HG03060 (cell line): ENCODE measurements around the gene NF1.
"Not testable (repeated sequence)": the region's sequence is repeated elsewhere in the genome, so short reads cannot be mapped to it uniquely, and the experiment has no call there.

ENCODE experiments used
- ATAC-seq: cut with Tn5 transposase; IDR thresholded peaks from one replicate; pipeline ENCODE4 v1.9.1; 2021; ENCODE audit warnings: low read depth, moderate number of reproducible peaks; ENCODE audit not compliant: unreplicated experiment

NF1 gene

GRCh38 chr17:31320241-31320640 lies 225.5 kb downstream of the NF1 start:
- ATAC-seq: no peak

DNA sequence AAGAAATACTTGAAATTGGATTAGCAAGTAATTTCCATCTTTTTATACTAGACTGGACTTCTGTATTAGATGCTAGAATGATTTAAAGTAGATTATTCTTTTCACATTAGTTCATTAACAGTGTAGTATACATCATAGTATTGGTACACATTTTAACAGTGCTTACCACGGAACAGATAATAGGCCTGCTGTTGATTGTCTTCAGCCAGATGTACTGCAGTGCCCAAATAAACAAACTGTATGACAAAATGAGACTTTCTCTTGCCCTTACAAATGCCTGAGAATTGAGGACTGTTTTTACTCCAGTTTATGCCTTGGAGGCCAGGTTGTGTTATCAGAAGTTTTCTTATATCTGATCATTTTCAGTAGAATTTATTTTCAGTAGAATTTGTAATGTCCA lies 226.0 kb downstream of the NF1 start:
- ATAC-seq: no peak

DNA sequence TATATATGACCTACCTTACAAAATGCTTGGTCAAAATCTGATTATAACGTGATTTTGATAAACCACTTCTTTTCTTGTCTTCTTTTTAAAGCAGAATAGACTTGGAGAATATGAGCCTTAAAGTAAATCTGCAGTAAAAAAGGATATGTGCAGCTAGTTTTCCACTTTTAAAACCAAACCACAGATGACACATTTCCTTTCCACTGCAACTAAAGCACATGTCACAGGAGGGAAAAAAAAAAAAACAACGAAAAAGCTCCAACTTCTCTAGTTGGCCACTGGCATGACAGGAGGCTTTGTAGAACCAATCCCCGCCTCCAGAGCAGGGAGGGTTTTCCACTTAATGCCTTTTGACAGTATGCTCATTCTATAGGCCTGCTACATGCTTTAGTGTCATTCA lies 226.7 kb downstream of the NF1 start, which contains the start of gene EVI2A:
Gene EVI2A, minus strand, starts transcription at position 142 of the 400 bp plus-strand sequence. CDS start 2,609 bp downstream, outside the sequence.
- ATAC-seq: no peak

GRCh38 chr17:31321966-31322365 lies 227.2 kb downstream of the NF1 start:
- no peak for ATAC-seq

DNA sequence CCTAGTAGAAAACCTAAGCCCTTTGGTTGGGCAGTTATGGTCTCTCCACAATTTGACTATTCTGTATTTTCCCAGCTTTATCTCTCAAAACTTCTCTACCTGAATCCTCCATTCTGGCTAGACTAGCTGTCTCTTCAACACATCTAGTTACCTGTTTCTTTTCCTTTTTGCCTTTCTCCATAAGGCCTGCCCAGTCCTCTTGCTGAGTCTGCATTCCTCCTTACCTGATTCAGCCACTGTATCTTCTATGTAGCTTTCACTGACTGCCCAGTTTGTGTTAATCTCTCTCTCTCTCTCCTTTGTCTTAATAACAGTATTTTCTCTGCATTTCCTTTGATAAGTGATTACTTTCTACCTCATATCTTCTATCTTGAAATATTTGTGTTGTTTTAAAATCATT lies 228.8 kb downstream of the NF1 start:
- ATAC-seq: no peak

DNA sequence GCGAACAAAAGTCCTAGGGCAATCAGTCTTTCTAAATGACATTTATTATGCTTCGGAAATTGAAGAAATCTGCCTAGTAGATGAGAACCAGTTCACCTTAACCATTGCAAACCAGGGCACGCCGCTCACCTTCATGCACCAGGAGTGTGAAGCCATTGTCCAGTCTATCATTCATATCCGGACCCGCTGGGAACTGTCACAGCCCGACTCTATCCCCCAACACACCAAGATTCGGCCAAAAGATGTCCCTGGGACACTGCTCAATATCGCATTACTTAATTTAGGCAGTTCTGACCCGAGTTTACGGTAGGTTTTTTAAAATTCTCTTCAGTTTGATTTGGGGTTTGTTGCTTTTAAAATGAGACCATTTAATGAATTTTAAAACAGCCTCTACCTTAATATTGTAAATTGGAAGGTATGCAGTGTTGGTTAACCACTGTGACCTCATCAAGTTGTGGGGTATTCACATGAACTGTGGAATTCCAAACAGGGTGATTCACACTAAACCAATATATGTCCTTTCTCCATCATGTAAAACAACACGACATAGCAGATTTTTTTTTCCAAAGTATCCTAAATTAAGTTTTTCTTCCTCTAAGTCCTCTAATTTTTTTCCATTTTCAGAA lies 232.9 kb downstream of the NF1 start:
- ATAC-seq: no peak

DNA sequence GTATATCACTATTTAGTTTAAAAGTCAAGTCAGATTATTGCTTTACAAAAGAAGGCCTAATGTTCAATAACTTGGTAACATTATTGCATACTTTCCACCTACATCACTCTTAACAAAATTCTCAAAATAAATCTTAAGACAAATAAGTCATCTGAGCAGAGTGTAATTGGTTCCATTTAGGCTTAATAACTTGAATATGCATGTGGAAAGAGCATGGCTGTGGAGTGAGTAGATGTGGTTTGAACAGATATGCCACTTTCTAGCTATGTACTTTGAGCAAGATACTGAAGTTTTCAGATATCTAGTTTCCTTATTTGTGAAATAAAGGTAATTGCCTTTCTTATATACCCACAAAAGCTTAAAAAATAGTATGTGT lies 233.4 kb downstream of the NF1 start:
- ATAC-seq: no peak

DNA sequence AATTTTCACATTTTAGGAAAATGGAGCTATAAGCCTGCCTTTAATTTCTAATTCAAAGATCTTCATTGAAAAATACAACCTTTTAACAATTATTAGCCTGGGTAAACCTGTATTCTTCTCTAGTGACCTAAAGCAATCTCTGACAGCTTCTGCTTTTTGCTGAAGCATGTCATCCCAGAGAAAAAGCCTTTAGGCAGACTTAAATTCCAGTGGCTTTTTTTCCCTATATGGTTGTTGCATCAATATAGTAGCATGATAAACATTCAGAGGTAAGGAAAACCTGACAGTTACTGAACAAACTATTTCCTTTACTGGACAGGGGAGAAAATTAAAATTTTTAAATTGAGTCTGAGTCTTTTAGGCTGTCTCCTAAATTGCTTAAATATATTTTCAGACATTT lies 234.4 kb downstream of the NF1 start:
- no peak for ATAC-seq

GRCh38 chr17:31339906-31340661 lies 245.3 kb downstream of the NF1 start:
- ATAC-seq: no peak

- ATAC-seq: not testable (repeated sequence)
Observed at GRCh38 chr17:31345191-31345747, 250.5 kb downstream of the NF1 start.

- ATAC-seq: no peak
Observed at GRCh38 chr17:31349454-31349853, 254.7 kb downstream of the NF1 start.

- ATAC-seq: no peak
Observed at GRCh38 chr17:31355935-31356334, 261.2 kb downstream of the NF1 start.

- ATAC-seq: no peak
Observed at GRCh38 chr17:31357091-31357490, 262.3 kb downstream of the NF1 start.

- ATAC-seq: no peak
Observed at GRCh38 chr17:31357839-31358394, 263.1 kb downstream of the NF1 start.

DNA sequence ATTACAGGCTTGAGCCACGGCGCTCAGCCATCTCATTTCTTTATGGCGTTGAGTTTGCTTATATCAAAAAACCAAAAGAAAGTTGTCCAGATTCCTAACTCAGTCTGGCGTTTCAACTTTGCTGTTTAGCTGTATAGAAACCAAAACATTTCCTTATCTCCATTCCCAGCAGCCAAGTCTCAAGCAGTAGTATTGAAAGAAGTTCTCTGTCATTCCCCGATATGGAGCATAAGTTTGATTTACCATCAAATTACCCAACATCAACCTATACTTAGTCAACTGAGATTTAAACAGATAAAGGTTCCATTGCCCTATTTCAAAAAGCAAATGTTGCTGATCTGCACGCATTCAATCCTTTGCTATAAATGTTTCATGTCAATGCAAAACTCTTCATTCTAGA lies 269.2 kb downstream of the NF1 start:
- ATAC-seq: no peak

DNA sequence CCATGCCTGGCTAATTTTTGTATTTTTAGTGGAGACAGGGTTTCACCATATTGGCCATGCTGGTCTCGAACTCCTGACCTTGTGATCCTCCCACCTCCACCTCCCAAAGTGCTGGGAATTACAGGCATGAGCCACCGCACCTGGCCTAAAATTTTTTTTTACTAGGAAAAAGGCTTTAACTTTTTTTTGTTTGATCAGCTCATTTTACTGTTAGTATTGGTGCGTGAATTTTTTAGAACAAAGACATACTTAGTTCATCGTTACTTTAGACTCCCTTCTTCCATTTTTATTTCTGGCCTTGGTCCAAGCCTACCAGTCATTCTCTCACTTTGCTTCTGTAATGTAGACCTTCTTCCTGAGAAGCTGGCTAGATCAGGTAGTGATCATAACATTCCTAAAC lies 271.3 kb downstream of the NF1 start:
- ATAC-seq: no peak

DNA sequence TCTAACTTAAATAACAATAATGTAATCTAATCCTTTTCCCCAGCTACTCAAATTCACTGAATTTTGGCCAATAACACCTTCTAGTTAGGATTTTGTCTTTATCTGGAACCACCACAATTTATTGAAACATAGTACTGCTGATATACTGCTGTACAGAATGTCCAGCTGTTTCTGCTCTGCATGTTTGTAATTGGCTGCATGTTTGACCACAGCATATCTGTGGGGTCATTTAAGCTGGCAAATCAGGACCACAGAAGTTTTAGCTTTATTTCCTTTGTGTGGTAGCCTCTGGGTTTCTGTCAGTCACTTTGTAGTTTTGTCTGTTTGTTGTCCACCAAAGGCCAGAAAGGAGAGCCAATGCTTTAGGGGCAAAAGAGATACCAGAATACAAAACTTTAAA lies 274.5 kb downstream of the NF1 start:
- no peak for ATAC-seq

DNA sequence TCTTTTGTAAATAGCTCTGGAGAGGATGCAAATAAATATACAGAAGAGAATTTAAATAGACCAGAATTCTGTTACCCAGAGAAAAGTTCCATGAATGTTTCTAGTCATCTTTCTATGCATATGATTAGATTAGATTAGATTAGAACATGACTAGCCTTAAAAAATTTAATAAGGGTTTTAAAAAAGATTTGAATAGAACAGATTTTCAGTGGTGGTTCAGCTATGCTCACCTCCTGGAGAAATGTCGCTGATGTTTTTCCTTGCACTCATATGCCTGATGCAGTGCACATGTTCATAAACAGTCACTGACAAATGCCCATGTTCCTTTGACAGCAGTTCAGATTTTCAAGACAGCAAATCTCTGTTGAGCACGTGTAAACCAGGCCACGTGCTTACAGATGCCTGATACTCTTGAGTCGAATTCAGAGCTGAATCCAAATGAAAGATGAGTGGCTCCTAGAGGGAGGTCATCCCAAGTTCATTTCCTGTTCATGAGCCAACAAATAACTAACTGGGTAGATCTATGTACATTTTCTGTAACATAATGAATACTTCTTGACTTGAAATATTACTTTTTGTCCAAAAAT lies 276.8 kb downstream of the NF1 start:
- ATAC-seq: no peak

DNA sequence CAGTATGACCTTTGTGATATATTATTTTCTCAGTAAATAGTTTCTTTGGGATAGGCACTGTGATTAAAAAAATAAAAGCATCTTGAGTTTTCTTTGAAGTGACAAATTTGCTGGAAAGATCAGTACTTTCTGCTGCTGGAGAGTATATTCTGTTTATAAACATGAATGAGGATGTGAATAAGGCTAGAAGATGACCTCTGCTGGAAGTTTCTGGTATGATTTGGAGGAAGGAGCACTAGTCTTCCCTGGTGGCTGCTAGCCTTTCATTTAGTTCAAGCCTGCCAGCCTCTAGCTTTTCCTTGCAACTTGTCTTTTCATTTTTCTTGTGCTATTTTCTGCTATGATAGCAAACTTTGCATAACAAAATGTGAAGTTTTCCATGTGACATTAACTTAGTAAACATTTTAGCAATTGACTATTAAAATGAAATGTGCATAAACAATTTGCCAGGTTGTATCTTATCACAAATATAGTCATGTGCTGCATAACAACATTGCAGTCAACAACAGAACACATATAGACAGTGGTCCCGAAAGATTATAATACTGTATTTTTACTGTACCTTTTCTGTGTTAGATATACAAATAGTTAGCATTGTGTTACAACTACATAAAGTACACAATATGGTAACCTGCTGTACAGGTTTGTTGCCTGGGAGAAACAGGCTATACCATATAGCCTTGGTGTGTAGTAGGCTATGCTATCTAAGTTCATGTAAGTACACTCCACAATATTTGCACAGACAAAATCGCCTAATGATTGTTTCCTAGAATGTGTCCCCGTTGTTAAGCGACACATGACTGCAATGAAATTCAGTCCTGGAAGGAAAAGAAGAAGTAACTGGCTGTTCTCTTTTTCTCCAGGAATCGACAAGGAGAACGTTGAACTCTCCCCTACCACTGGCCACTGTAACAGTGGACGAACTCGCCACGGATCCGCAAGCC lies 278.6 kb downstream of the NF1 start:
- ATAC-seq: no peak

- ATAC-seq: no peak
Observed at GRCh38 chr17:31374094-31374447, 279.3 kb downstream of the NF1 start.
